Transverse colon (tissue), 3 donors: ENCODE measurements around the gene KRT83.

Experiments
- CTCF ChIP-seq, 5 experiments: fragments of 200-600 bp in 3 of 5; fragments of 450-650 bp in 2 of 5; sonication (generic) in 3 of 5; IDR thresholded peaks; 1 replicate in 2 of 5; 2 replicates in 3 of 5; pipeline ENCODE4 v1.5.1; 2016 to 2017; ENCODE audit warnings: antibody characterized with exemption in 5 of 5, inconsistent platforms in 3 of 5, mild to moderate bottlenecking in 2 of 5, moderate library complexity in 1 of 5
- POLR2A ChIP-seq: fragments of 450-650 bp; IDR thresholded peaks from one replicate; pipeline ENCODE4 v1.6.1; 2016; ENCODE audit warnings: antibody characterized with exemption, mild to moderate bottlenecking, moderate library complexity

- TF ChIP-seq POLR2A (no peak), CTCF (IDR thresholded peaks at IDR 0.05) (no peak)
These were observed 47.3 kb upstream of the KRT83 start for GRCh38 chr12:52368508-52368907.
